LNCaP clone FGC (cell line): ENCODE data around the gene TMEM59L.

Experiments used
- DNase-seq: peaks from one replicate; pipeline ENCODE4 v3.0.0-alpha.2; 2011; ENCODE audit warnings: low read depth
- H3K4me3 ChIP-seq: 2 replicates; pipeline ENCODE4 v1.5.1; 2011; ENCODE audit warnings: mild to moderate bottlenecking, low read depth, low read length, control low read depth
- TF ChIP-seq, protein P1 (sequence below): IDR thresholded peaks from 2 replicates; pipeline ENCODE4 v1.5.1; 2012; ENCODE audit warnings: mild to moderate bottlenecking; ENCODE audit not compliant: control insufficient read depth, insufficient read depth; ENCODE audit errors: extremely low read depth

Gene TMEM59L

GRCh38 chr19:18611327-18612050 lies 1.2 kb upstream of the TMEM59L start:
- no peak for DNase-seq

DNA sequence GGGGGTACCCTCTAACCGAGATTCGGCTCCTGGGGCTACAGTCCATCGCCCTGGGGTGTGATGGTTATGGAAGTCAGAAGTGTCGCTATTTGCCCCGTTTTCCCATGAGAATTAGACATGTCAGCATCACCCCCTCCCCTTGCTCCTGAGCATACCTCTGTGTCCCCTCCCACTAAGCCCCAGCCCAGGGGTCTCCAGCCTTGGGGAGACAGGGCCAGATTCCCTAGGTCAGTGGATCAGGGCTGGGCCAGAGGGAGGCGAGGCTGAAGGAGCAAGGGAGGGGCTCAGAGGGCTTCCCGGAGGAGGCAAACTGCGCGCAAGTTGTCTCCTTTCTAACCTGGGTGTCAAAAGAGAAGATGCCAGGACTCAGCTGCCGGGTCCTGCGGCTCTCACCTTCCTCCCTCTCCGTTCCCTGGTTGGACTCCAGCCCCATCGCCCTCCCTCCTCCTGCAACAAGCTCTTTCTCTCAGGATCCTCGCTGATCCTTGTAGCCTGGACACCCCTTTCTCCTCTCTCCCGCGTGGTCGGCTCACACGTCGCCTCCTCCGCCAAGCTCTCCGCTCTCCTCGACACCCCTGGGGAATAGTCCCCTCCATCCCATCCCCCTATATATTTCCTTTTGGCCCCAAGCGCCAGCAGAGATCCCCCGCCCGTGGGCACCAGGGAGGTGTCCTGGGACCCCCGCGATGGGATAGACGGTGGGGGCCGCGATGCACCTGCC lies 459 bp upstream of the TMEM59L start:
- DNase-seq = no peak
- H3K4me3 ChIP-seq = peak overlapping the region; percentile 44
- TF ChIP-seq, protein P1, sequence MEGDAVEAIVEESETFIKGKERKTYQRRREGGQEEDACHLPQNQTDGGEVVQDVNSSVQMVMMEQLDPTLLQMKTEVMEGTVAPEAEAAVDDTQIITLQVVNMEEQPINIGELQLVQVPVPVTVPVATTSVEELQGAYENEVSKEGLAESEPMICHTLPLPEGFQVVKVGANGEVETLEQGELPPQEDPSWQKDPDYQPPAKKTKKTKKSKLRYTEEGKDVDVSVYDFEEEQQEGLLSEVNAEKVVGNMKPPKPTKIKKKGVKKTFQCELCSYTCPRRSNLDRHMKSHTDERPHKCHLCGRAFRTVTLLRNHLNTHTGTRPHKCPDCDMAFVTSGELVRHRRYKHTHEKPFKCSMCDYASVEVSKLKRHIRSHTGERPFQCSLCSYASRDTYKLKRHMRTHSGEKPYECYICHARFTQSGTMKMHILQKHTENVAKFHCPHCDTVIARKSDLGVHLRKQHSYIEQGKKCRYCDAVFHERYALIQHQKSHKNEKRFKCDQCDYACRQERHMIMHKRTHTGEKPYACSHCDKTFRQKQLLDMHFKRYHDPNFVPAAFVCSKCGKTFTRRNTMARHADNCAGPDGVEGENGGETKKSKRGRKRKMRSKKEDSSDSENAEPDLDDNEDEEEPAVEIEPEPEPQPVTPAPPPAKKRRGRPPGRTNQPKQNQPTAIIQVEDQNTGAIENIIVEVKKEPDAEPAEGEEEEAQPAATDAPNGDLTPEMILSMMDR = no peak

More at GRCh38 chr19:18611327-18612050, 1.2 kb upstream of the TMEM59L start:
- TF ChIP-seq, protein P1 = no peak
- no peak overlapping the region for H3K4me3 ChIP-seq

GRCh38 chr19:18613589-18614234 lies 1.0 kb downstream of the TMEM59L start:
- no peak overlapping the region for H3K4me3 ChIP-seq
- DNase-seq = no peak

GRCh38 chr19:18616023-18616422 lies 3.4 kb downstream of the TMEM59L start:
- TF ChIP-seq, protein P1 = no peak
- no peak for DNase-seq

More at GRCh38 chr19:18613589-18614234, 1.0 kb downstream of the TMEM59L start:
- TF ChIP-seq, protein P1 = no peak

GRCh38 chr19:18617562-18617961 lies 4.9 kb downstream of the TMEM59L start:
- no peak overlapping the region for H3K4me3 ChIP-seq
- no peak for DNase-seq
- TF ChIP-seq, protein P1 = no peak

More at GRCh38 chr19:18616023-18616422, 3.4 kb downstream of the TMEM59L start:
- no peak overlapping the region for H3K4me3 ChIP-seq

DNA sequence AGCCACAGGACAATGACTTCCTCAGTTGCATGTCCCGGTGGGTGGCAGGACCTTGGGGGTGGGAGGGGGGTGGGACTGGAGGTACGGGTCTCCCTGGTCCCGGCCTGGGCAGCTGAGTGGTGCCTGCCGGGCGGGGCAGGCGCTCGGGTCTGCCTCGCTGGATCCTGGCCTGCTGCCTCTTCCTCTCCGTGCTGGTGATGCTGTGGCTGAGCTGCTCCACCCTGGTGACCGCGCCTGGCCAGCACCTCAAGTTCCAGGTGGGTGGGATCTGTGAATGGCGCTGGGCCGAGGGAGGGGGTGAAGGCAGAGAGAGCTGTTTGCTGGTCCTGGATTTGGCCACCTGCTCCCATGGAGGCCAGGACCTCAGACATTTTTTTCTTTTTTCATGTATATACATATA lies 5.6 kb downstream of the TMEM59L start:
- TF ChIP-seq, protein P1 = no peak

More for the DNA sequence above, 5.6 kb downstream of the TMEM59L start:
- no peak for DNase-seq
- no peak overlapping the region for H3K4me3 ChIP-seq
